Lung (tissue), 12 donors: ENCODE results near the gene HTR3B. TPM values are rescaled to one million over a fixed set of nuclear protein-coding genes. Genes with fewer than 3 reads are reported as not detected.

ENCODE experiments used
- ATAC-seq: fragments of 200-7000 bp; cut with Tn5 transposase; one replicate; pipeline ENCODE4 v1.9.1; 2020; ENCODE audit warnings: moderate number of reproducible peaks; ENCODE audit not compliant: insufficient read depth, low FRiP score
- DNase-seq, 3 donors: peaks; one replicate each; pipeline ENCODE4 v3.0.0-alpha.2; 2013 to 2017
- H3K27ac ChIP-seq, 2 donors: one replicate each; pipeline ENCODE4 v1.5.1; 2013; ENCODE audit warnings: mild to moderate bottlenecking in 2 of 2, moderate library complexity in 2 of 2, control low read depth in 1 of 2, inconsistent platforms in 1 of 2, low read depth in 1 of 2, low read length in 1 of 2
- H3K27me3 ChIP-seq, 3 donors: one replicate each; pipeline ENCODE4 v1.5.1; 2013; ENCODE audit warnings: low read length in 2 of 3; ENCODE audit not compliant: control insufficient read depth in 3 of 3, insufficient read depth in 3 of 3
- H3K36me3 ChIP-seq, 4 donors: one replicate each; pipeline ENCODE4 v1.5.1; 2013; ENCODE audit warnings: low read length in 4 of 4, mild to moderate bottlenecking in 1 of 4, moderate library complexity in 1 of 4; ENCODE audit not compliant: control insufficient read depth in 4 of 4, insufficient read depth in 4 of 4
- H3K4me1 ChIP-seq, 5 donors: one replicate each; pipeline ENCODE4 v1.5.1; 2013; ENCODE audit warnings: low read length in 5 of 5, mild to moderate bottlenecking in 2 of 5, moderate library complexity in 1 of 5; ENCODE audit not compliant: control insufficient read depth in 5 of 5, insufficient read depth in 5 of 5
- H3K4me3 ChIP-seq: one replicate; pipeline ENCODE4 v1.5.1; 2013; ENCODE audit warnings: mild to moderate bottlenecking, control low read depth, moderate library complexity
- H3K9ac ChIP-seq, 2 donors: one replicate each; pipeline ENCODE4 v1.5.1; 2013; ENCODE audit warnings: low read length in 2 of 2, control low read depth in 1 of 2; ENCODE audit not compliant: insufficient read depth in 1 of 2
- H3K9me3 ChIP-seq, 4 donors: one replicate each; pipeline ENCODE4 v1.5.1; 2013; ENCODE audit warnings: low read length in 3 of 4, mild to moderate bottlenecking in 1 of 4, moderate library complexity in 1 of 4; ENCODE audit not compliant: control insufficient read depth in 4 of 4, insufficient read depth in 3 of 4
- CTCF ChIP-seq: IDR thresholded peaks from 2 replicates; pipeline ENCODE4 v1.5.1; 2012; ENCODE audit warnings: mild to moderate bottlenecking; ENCODE audit errors: control extremely low read depth, extremely low read depth
- WGBS, 2 donors: extraction: QIAGEN DNeasy Blood & Tissue Kit; methylation state at CpG; one replicate each; pipeline ENCODE4 v1.1.7; 2013; 5-methylcytosine and 5-hydroxymethylcytosine counted together
- polyA plus RNA-seq, 2 donors: library from polyadenylated mRNA; stranded (reverse); fragments of 200-250 nt; gene quantifications; one replicate each; pipeline ENCODE4 v1.2.1, GENCODE V29; 2013
- total RNA-seq, 2 donors: library from RNA; depleted of rRNA in 1 of 2; stranded (reverse); fragments of >200 nt in 1 of 2; gene quantifications; one replicate each; pipeline ENCODE4 v1.2.1, GENCODE V29; 2014 to 2021
- donor health status: control.
- donor health status: control.
- donor health status: Bipolar disorder and iron deficiency.
- donor health status: healthy.
- donor health status: DM: yes; HTN: yes; CAD: no.

Gene HTR3B
- total and polyA plus RNA-seq, 4 donors = 0.03 TPM; not detected in 3

GRCh38 chr11:113896156-113896879 is 8.3 kb upstream of the HTR3B start:
- Histone ChIP-seq H3K36me3 (no peaks in the 10 kb centered on the region), H3K9me3 (no peaks in the 10 kb centered on the region), H3K4me1 (no peaks in the 10 kb centered on the region), H3K27me3 (no peaks in the 10 kb centered on the region), H3K9ac (no peak overlapping the region), H3K4me3 (no peak overlapping the region), H3K27ac (no peak overlapping the region)
- 22 to 33% methylated on average over 10 of the region's 10 CpGs for WGBS, 2 donors
- peak; percentile 44 to 70 (median 50) for DNase-seq
- ATAC-seq = peak; percentile 41
- peak; percentile 65 for TF ChIP-seq CTCF

GRCh38 chr11:113901141-113901540 is 3.5 kb upstream of the HTR3B start:
- no peak for ATAC-seq
- H3K27me3 ChIP-seq = no peaks in the 10 kb centered on the region
- no peak for TF ChIP-seq CTCF
- 74 to 93% methylated on average over 2 of the region's 2 CpGs for WGBS, 2 donors
- H3K4me3 ChIP-seq = no peak overlapping the region
- H3K36me3 ChIP-seq = no peaks in the 10 kb centered on the region
- no peak for DNase-seq
- no peak overlapping the region for H3K27ac ChIP-seq
- no peaks in the 10 kb centered on the region for H3K4me1 ChIP-seq
- H3K9ac ChIP-seq = no peak overlapping the region
- H3K9me3 ChIP-seq = no peaks in the 10 kb centered on the region

GRCh38 chr11:113906038-113906437 is 1.4 kb downstream of the HTR3B start:
- DNase-seq (peak in 1 of 3 donors; percentile 30), ATAC-seq (no peak)
- Histone ChIP-seq H3K36me3 (no peaks in the 10 kb centered on the region), H3K9me3 (no peaks in the 10 kb centered on the region), H3K4me3 (no peak overlapping the region), H3K27me3 (peaks cover 0 to 8% (median 0%) of the 10 kb centered on the region in 3 donors), H3K9ac (no peak overlapping the region), H3K27ac (no peak overlapping the region), H3K4me1 (no peaks in the 10 kb centered on the region)
- WGBS, 2 donors = 53 to 63% methylated on average over 4 of the region's 4 CpGs
- TF ChIP-seq CTCF = no peak
